ENCODE measurements around the gene REXO1. TPM values are rescaled to one million over a fixed set of nuclear protein-coding genes. Genes with fewer than 3 reads are reported as not detected.

The REXO1 gene
- total and polyA plus RNA-seq, 2 donors from 2014 or later = 12.1 to 36.8 TPM

GRCh38 chr19:1822210-1822609 is 26.1 kb downstream of the REXO1 start:
- intact Hi-C loops (cut with DNase I) = no loop called here
- no peak for DNase-seq
- no peak for TF ChIP-seq CTCF (IDR thresholded peaks at IDR 0.05; ENCODE audit: borderline replicate concordance, extremely low read depth, insufficient read depth)
- Histone ChIP-seq H3K27ac (ENCODE audit: low read depth in 2 of 2, low read length in 2 of 2) (no peak overlapping the region), H3K27me3 (ENCODE audit: control insufficient read depth, insufficient read depth, low read length) (no peaks in the 10 kb centered on the region), H3K4me1 (ENCODE audit: control insufficient read depth in 2 of 3, insufficient read depth in 2 of 3, low read depth in 1 of 3, low read length in 3 of 3) (peaks cover 0 to 8% (median 3%) of the 10 kb centered on the region in 3 donors), H3K9ac (ENCODE audit: low read length in 3 of 3) (no peak overlapping the region), H3K9me3 (ENCODE audit: control insufficient read depth in 2 of 3, insufficient read depth in 1 of 3, low read length in 3 of 3) (no peaks in the 10 kb centered on the region), H3K36me3 (ENCODE audit: control insufficient read depth in 2 of 3, insufficient read depth in 3 of 3, low read length in 3 of 3) (peaks cover 0 to 15% (median 10%) of the 10 kb centered on the region in 3 donors), H3K4me3 (ENCODE audit: low read length in 3 of 3) (no peak overlapping the region)
- FAIRE-seq = no peak

GRCh38 chr19:1819341-1820255 is 28.7 kb downstream of the REXO1 start:
- peaks cover 0 to 16% (median 14%) of the 10 kb centered on the region in 3 donors for H3K36me3 ChIP-seq (ENCODE audit: control insufficient read depth in 2 of 3, insufficient read depth in 3 of 3, low read length in 3 of 3)
- FAIRE-seq = no peak
- no peaks in the 10 kb centered on the region for H3K27me3 ChIP-seq (ENCODE audit: control insufficient read depth, insufficient read depth, low read length)
- no peaks in the 10 kb centered on the region for H3K9me3 ChIP-seq (ENCODE audit: control insufficient read depth in 2 of 3, insufficient read depth in 1 of 3, low read length in 3 of 3)
- H3K9ac ChIP-seq (ENCODE audit: low read length in 3 of 3) = no peak overlapping the region
- intact Hi-C loops (cut with DNase I) = no loop called here
- H3K4me1 ChIP-seq (ENCODE audit: control insufficient read depth in 2 of 3, insufficient read depth in 2 of 3, low read depth in 1 of 3, low read length in 3 of 3) = no peaks in the 10 kb centered on the region
- no peak for DNase-seq
- TF ChIP-seq CTCF (IDR thresholded peaks at IDR 0.05; ENCODE audit: borderline replicate concordance, extremely low read depth, insufficient read depth) = no peak
- H3K4me3 ChIP-seq (ENCODE audit: low read length in 3 of 3) = no peak overlapping the region
- H3K27ac ChIP-seq (ENCODE audit: low read depth in 2 of 2, low read length in 2 of 2) = no peak overlapping the region

GRCh38 chr19:1818549-1819195 is 29.6 kb downstream of the REXO1 start:
- intact Hi-C loops (cut with DNase I) = no loop called here
- no peak for DNase-seq

More at GRCh38 chr19:1818549-1819195, 29.6 kb downstream of the REXO1 start:
- Histone ChIP-seq H3K4me3 (ENCODE audit: low read length in 3 of 3) (no peak overlapping the region), H3K36me3 (ENCODE audit: control insufficient read depth in 2 of 3, insufficient read depth in 3 of 3, low read length in 3 of 3) (peaks cover 0 to 16% (median 14%) of the 10 kb centered on the region in 3 donors), H3K27ac (ENCODE audit: low read depth in 2 of 2, low read length in 2 of 2) (no peak overlapping the region), H3K27me3 (ENCODE audit: control insufficient read depth, insufficient read depth, low read length) (no peaks in the 10 kb centered on the region), H3K9ac (ENCODE audit: low read length in 3 of 3) (no peak overlapping the region), H3K9me3 (ENCODE audit: control insufficient read depth in 2 of 3, insufficient read depth in 1 of 3, low read length in 3 of 3) (no peaks in the 10 kb centered on the region), H3K4me1 (ENCODE audit: control insufficient read depth in 2 of 3, insufficient read depth in 2 of 3, low read depth in 1 of 3, low read length in 3 of 3) (no peaks in the 10 kb centered on the region)
- no peak for TF ChIP-seq CTCF (IDR thresholded peaks at IDR 0.05; ENCODE audit: borderline replicate concordance, extremely low read depth, insufficient read depth)
- no peak for FAIRE-seq
